HFFc6 (cell line): Measurements from ENCODE around the gene SHISA9. TPM values are rescaled to one million over a fixed set of nuclear protein-coding genes. Genes with fewer than 3 reads are reported as not detected.

Experiments used
- DNase-seq: peaks from one replicate; pipeline ENCODE4 v3.0.0-alpha.2; 2018
- H3K27ac Mint-ChIP-seq: 2 replicates; pipeline ENCODE4 v1.8.0; 2020; ENCODE audit warnings: mild to moderate bottlenecking, mixed read lengths
- H3K27me3 Mint-ChIP-seq: 2 replicates; pipeline ENCODE4 v1.8.0; 2021; ENCODE audit warnings: mild to moderate bottlenecking, moderate library complexity, mixed read lengths; ENCODE audit not compliant: insufficient read depth
- H3K36me3 Mint-ChIP-seq: 2 replicates; pipeline ENCODE4 v1.8.0; 2021; ENCODE audit warnings: low read depth, mixed read lengths
- H3K4me1 Mint-ChIP-seq: 2 replicates; pipeline ENCODE4 v1.8.0; 2020; ENCODE audit warnings: low read depth, mixed read lengths
- H3K4me3 Mint-ChIP-seq: 2 replicates; pipeline ENCODE4 v1.8.0; 2020; ENCODE audit warnings: mild to moderate bottlenecking, moderate library complexity, mixed read lengths
- H3K9me3 Mint-ChIP-seq: 2 replicates; pipeline ENCODE4 v1.8.0; 2020; ENCODE audit warnings: mild to moderate bottlenecking, mixed read lengths
- CTCF ChIP-seq: fragments of 200-600 bp; sonication (generic); IDR thresholded peaks from 2 replicates; pipeline ENCODE4 v1.5.0; 2021; ENCODE audit warnings: antibody characterized with exemption, mild to moderate bottlenecking
- total RNA-seq, 6 experiments: library from RNA; stranded (reverse); fragmentation: NEBNext Ultra II Directional; extraction: Animal tissue kit (Norgen Biotek cat#: 25700); gene quantifications; 2 replicates in 1 of 6; 3 replicates in 5 of 6; pipeline ENCODE4 v1.2.3, GENCODE V29; 2021

SHISA9 gene
- total RNA-seq, 6 experiments from 2014 or later = not detected

GRCh38 chr16:13168091-13168572, 266.7 kb downstream of the SHISA9 start:
- no peak for DNase-seq
- Mint-ChIP-seq H3K4me1 (no peaks in the 10 kb centered on the region), H3K27me3 (peaks cover 2% of the 10 kb centered on the region; the same call in 1 of the 2 replicates), H3K36me3 (0 out of 2 replicates have a peak, but pooled peaks cover 5% of the 10 kb centered on the region), H3K4me3 (no peak overlapping the region), H3K9me3 (peaks cover 36% of the 10 kb centered on the region), H3K27ac (no peak overlapping the region)
- no peak for TF ChIP-seq CTCF

- Mint-ChIP-seq H3K4me1 (no peaks in the 10 kb centered on the region), H3K27ac (no peak overlapping the region), H3K36me3 (0 out of 2 replicates have a peak, but pooled peaks cover 5% of the 10 kb centered on the region), H3K9me3 (peaks cover 46% of the 10 kb centered on the region), H3K4me3 (no peak overlapping the region), H3K27me3 (peaks cover 2% of the 10 kb centered on the region; the same call in 1 of the 2 replicates)
- DNase-seq = no peak
- TF ChIP-seq CTCF = no peak
Measured at GRCh38 chr16:13171313-13171712, 269.9 kb downstream of the SHISA9 start.

- H3K36me3 Mint-ChIP-seq = no peaks in the 10 kb centered on the region
- no peak overlapping the region for H3K27ac Mint-ChIP-seq
- TF ChIP-seq CTCF = no peak
- H3K9me3 Mint-ChIP-seq = peaks cover 42% of the 10 kb centered on the region
- H3K4me1 Mint-ChIP-seq = no peaks in the 10 kb centered on the region
- peaks cover 2% of the 10 kb centered on the region for H3K27me3 Mint-ChIP-seq
- DNase-seq = no peak
- H3K4me3 Mint-ChIP-seq = no peak overlapping the region
Measured at GRCh38 chr16:13176711-13177110, 275.3 kb downstream of the SHISA9 start.

- H3K4me3 Mint-ChIP-seq = no peak overlapping the region
- no peaks in the 10 kb centered on the region; the same call in 1 of the 2 replicates for H3K27me3 Mint-ChIP-seq
- no peak overlapping the region for H3K27ac Mint-ChIP-seq
- no peak for TF ChIP-seq CTCF
- DNase-seq = no peak
- H3K36me3 Mint-ChIP-seq = no peaks in the 10 kb centered on the region
- H3K9me3 Mint-ChIP-seq = peaks cover 46% of the 10 kb centered on the region
- H3K4me1 Mint-ChIP-seq = no peaks in the 10 kb centered on the region
Measured at GRCh38 chr16:13178318-13178717, 276.9 kb downstream of the SHISA9 start.

- H3K27me3 Mint-ChIP-seq = no peaks in the 10 kb centered on the region; the same call in 1 of the 2 replicates
- DNase-seq = no peak
Measured at GRCh38 chr16:13181432-13181831, 280.0 kb downstream of the SHISA9 start.

More at GRCh38 chr16:13181432-13181831, 280.0 kb downstream of the SHISA9 start:
- Mint-ChIP-seq H3K9me3 (peaks cover 33% of the 10 kb centered on the region), H3K4me1 (no peaks in the 10 kb centered on the region), H3K4me3 (no peak overlapping the region), H3K36me3 (0 out of 2 replicates have a peak, but pooled peaks cover under 1% of the 10 kb centered on the region), H3K27ac (no peak overlapping the region)
- no peak for TF ChIP-seq CTCF
